Islet of Langerhans (tissue), 1 donor: ENCODE data around the gene AGBL4.
A peak's percentile ranks its signal among the peaks of the same experiment; 100 is the strongest.

Source experiments
- FAIRE-seq: peaks from one replicate; lab custom pipeline; 2011; peaks lifted over from hg19 to GRCh38; lab: Jason Lieb, UNC

The AGBL4 gene

DNA sequence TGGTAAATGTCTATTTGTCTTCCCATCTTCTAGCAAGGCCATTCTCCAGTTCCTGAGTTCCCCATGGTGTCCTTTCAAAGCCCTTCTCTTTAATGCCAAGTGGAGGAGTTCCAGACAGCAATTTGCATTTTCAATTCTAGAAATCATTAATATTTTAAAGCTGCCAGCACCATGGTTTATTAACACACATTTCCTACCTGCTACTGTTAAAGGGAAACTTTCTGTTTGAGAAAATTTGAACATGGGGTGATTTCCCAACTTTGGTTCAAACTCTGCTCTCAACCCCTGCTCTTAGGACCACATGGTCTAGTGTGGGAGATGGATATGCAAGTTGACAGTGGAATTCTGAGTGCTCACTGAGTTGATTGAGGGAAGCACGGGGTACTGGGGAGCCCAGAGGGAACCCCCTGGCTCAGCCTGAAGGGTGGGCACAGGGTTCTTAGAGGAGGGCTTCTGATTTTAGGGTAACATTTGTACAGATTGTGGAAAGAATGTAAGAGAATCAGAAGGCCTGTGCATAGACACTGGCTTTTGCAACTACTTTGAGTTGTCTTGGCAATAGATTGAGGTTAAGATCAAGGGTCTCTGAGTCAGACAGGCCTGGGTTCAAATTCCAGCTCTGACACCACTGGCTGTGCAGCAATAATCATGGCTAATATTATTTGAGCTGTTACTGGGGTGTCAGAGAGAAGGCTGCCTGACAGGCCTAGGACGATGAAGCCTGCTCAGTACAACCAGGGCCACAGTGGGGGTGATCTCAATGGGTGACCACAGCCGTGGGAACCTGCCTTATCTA is 1344.8 kb downstream of the AGBL4 start:
- FAIRE-seq: no peak

- FAIRE-seq: peak; percentile 5
These were observed 1346.2 kb downstream of the AGBL4 start for GRCh38 chr1:48677306-48678287.

GRCh38 chr1:48676822-48677221 is 1346.9 kb downstream of the AGBL4 start:
- FAIRE-seq: no peak

DNA sequence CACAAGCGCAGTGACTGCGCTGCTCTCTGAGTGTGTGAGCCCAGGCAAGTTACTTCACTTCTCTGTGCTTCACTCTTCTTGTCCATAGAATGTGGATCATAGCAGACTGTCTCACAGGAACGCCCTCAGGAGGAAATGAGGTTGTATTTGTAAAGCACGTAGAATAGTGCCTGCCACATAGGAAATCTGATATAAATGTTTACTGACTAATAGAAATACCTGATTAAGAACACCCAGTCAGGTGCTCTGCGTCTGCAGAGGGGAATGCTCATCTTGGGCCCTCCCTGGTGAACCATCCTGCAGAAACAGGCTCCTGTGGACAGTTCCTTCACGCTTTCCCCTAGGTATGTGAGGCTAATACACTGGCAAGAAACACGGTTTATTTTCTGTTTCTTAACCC is 1347.4 kb downstream of the AGBL4 start:
- no peak for FAIRE-seq

DNA sequence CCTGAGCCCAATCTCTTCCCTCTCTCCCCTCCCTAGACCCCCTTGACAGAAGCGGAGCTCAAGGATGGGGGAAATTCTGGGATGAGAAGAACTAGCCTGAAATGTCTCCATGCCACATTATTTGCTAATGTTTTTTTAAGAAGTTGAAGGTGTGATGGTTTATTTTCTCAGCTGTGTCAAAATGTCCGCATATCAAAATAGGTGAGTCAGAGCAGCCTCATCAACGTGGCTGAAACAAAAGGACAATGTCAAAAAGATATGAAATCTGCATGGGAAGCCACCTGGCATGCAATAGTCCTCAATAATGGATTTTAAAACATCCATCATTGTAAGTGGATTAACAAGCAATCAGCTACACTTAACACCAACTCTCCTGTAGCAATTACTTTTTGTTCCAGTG is 1348.5 kb downstream of the AGBL4 start:
- no peak for FAIRE-seq

DNA sequence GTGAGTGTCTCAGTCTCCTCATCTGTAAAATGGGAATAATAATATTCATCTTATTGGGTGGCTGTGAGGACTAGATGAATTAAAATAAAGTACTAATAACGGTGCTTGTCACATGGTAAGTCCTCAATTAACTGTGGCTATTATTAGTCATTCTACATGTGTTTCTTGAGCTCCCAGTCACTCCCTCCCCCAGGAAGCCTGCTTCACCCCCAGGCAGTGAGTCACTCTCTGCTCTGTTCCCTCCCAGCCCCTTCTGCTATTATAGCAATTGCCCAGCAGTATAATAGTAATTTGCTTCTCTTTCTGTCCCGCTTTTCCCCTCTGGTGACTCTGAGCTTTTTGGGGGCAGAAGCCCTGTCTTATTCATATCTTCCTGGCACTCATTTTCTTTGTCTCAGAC is 1349.1 kb downstream of the AGBL4 start:
- no peak for FAIRE-seq

- FAIRE-seq: no peak
These were observed 1350.2 kb downstream of the AGBL4 start for GRCh38 chr1:48673332-48674105.

DNA sequence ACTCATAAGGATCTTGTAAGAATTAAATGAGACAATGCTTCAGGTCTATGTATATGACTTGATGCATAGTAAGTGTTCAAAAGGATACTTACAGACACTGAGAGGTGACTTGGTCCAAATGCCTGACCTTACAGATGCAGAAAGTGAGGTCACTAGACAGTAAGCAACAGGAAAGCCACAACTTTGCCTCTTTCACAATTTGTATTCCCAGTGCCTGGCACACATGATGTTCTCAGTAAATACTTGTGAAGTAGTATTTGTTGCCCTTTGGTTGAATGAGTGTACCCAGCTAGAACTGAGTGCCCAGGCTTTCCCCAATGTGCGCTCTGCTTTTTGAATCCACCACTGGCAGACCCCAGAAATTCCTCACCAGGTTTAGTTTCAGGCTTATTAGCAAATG is 1352.2 kb downstream of the AGBL4 start:
- FAIRE-seq: no peak

GRCh38 chr1:48670234-48671020 is 1353.3 kb downstream of the AGBL4 start:
- FAIRE-seq: no peak

DNA sequence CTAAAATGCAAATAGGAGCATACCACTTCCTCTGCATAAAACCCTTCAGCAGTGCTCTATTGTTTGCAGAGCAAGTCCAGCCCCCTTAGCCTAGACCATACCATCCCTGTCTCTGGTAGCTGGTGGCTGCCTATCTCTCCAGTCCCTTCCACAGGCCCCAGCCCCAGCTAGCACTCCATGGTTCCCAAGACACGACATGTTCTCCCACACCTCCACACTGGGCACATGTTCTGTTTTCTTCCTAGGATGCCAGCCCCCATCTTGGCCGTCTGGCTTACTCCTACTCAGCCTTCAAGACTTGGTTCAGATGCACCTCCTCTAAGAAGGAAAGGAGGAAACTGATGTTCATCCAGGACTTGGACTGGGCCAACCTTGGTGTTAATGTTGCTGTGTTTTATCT is 1355.4 kb downstream of the AGBL4 start:
- FAIRE-seq: no peak

- FAIRE-seq: no peak
These were observed 1356.0 kb downstream of the AGBL4 start for GRCh38 chr1:48667782-48668181.

GRCh38 chr1:48665708-48666407 is 1357.9 kb downstream of the AGBL4 start:
- FAIRE-seq: no peak

GRCh38 chr1:48661726-48662463 is 1361.9 kb downstream of the AGBL4 start:
- FAIRE-seq: no peak

DNA sequence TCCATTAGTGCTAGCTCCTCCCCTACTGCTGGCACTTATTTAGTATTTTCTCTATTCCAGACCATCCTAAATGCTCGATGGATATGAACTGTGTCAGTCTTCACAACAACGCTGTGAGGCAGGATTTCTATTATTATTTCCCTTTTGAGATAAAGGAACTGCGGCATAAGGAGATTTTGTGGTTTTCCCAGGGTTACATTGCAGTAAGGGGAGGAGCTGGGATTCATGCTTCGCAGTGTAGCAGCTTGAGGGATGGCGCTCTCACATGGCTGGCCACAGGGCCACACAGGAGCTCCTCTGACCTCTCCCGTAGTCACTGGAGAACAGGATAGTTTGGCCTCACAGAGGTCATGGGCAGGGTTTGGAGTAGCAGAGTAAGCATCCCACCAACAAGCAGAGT is 1364.0 kb downstream of the AGBL4 start:
- no peak for FAIRE-seq

DNA sequence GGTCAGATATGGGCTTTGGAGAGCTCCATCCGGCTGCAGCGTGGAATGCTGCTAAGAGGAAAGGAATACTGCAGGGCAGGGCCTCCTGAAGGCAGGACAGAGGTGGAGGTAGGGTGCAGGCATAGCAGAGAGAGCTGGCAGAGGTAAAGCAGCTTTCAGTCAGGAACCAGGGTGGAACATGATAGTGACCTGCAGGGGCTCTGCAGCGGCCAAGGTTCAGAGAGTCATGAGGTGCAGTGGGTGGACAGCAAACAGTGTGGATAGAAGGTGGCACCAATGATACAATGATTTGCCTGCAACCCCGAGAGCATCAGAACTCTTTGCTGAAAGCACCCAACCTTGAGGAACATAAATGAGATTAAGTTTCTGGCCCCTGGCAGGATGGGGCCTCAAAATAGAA is 1366.3 kb downstream of the AGBL4 start:
- FAIRE-seq: no peak

- FAIRE-seq: no peak
These were observed 1369.0 kb downstream of the AGBL4 start for GRCh38 chr1:48654606-48655210.

GRCh38 chr1:48652334-48652733 is 1371.4 kb downstream of the AGBL4 start:
- FAIRE-seq: no peak

DNA sequence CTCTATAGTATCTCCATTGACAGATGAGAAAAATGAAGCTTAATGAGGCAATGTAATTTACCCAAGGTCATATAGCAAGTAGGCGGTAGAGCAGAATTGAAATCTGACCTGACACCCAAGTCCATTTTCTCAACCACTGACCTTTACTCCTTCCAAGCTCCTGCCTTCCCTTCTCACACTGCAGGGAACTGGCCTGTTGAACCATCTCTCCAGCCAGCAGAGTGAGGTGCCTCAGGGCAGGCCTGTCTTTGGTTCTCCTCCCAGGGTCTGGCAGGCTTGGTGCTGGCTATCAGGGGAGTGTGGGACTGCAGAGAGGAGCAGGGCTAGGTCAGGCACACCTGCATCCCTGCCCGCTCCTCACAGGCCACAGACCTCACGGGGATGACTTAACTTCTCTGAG is 1373.9 kb downstream of the AGBL4 start:
- no peak for FAIRE-seq

DNA sequence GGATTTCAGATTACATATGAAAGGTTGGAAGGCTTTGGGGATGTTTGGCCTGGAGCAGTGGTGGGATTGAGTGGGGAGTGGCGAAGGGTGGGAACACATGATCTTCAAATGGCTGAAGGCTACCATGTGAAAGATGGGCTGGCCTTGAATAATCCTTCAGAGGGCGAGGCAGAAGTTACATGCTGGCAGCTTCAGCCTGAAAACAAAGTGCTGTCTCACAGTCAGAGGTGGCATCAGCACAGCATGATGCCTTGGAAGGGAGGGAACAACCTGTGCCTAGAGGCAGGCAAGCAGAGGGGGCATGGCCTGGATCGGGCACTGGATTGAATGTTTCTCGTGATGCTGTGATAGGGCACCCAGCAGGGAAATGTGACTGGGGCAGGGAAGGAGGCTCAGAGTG is 1377.9 kb downstream of the AGBL4 start:
- no peak for FAIRE-seq
